Measurements from ENCODE around the gene SLC16A4.
"Not testable (repeated sequence)": the region's sequence is repeated elsewhere in the genome, so short reads cannot be mapped to it uniquely, and the experiment has no call there.

Gene SLC16A4

DNA sequence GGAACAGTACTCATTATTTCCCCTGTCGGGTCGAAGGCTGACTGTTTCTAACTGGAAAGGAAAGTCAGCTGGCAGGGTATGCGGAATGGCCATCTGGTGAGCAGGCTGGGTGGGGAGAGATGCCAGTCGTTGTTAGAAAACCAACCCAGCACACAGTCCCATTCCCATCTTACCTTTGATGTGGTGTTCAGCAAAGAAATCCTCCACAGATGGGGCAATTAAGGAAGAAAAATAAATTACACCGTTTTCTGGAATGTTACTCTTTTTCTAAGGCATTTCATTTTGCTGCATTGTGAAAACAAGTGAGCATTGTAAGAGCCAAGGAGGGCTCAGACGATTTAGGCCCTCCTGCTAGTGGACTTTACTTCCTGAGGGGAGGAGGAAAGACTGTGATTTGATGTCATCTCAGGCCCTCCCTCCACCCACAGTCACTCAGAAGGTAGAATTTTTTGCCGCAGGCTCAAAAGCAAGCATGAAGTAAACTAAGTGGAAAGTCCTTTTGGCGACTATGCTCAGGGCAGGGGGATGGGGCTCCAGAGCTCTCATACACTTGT is at the start of gene SLC16A4:
SLC16A4 (minus strand) TSS at position 335 of the 554 bp plus-strand sequence. CDS start 1,703 bp downstream, outside the sequence.
- Mint-ChIP-seq H3K4me1 (peaks cover 26% of the 10 kb centered on the region), H3K36me3 (ENCODE audit: low read depth) (peaks cover 16% of the 10 kb centered on the region), H3K27me3 (ENCODE audit: low read depth) (no peaks in the 10 kb centered on the region), H3K27ac (peak within 1 kb of the TSS; percentile 87 to 93 (median 91)), H3K4me3 (peak within 1 kb of the TSS; percentile 79 to 82 (median 81)), H3K9me3 (no peaks in the 10 kb centered on the region)
- TF ChIP-seq, protein P1, sequence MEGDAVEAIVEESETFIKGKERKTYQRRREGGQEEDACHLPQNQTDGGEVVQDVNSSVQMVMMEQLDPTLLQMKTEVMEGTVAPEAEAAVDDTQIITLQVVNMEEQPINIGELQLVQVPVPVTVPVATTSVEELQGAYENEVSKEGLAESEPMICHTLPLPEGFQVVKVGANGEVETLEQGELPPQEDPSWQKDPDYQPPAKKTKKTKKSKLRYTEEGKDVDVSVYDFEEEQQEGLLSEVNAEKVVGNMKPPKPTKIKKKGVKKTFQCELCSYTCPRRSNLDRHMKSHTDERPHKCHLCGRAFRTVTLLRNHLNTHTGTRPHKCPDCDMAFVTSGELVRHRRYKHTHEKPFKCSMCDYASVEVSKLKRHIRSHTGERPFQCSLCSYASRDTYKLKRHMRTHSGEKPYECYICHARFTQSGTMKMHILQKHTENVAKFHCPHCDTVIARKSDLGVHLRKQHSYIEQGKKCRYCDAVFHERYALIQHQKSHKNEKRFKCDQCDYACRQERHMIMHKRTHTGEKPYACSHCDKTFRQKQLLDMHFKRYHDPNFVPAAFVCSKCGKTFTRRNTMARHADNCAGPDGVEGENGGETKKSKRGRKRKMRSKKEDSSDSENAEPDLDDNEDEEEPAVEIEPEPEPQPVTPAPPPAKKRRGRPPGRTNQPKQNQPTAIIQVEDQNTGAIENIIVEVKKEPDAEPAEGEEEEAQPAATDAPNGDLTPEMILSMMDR (IDR thresholded peaks at IDR 0.05; ENCODE audit: unreplicated experiment in 3 of 3), result no peak

DNA sequence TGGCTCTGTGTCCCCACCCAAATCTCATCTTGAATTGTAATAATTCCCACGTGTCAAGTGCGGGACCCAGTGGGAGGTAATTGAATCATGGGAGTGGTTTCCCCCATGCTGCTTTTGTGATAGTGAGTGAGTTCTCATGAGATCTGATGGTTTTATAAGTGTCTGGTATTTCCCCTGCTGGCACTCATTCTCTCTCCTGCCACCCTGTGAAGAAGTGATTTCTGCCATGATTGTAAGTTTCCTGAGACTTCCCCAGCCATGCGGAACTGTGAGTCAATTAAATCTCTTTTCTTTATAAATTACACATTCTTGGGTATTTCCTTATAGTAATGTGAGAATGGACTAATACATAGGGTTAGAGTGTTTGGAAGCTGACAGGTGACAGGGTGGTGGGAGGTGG is 49.0 kb upstream of the SLC16A4 start:
- not testable (repeated sequence) for H3K4me3 Mint-ChIP-seq
- peaks cover 22% of the 10 kb centered on the region for H3K27me3 Mint-ChIP-seq (ENCODE audit: low read depth)

DNA sequence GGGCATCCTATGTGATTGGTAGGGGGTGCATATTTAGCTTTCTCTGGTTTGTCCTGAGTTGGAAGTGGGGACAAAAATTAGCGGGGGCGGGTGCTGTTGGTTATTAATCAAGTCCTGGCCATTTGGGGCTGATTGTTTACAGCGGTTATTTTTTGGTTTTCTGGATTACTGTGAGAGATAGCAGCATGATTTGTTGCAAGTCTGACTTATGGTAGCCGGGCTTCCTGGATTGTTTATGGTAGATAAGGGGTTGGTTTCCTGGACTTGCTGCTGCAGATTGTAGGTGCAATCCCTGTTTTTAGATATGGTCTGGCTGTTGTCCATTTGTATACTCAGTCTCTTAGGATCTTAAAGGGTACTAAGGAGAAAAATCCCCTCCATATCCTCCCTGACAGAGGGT is 48.1 kb upstream of the SLC16A4 start:
- H3K27me3 Mint-ChIP-seq (ENCODE audit: low read depth), result peaks cover 16% of the 10 kb centered on the region
- H3K27ac Mint-ChIP-seq, result peak overlapping the region in 1 of 3 experiments; percentile 4
- H3K4me1 Mint-ChIP-seq, result peaks cover 34% of the 10 kb centered on the region
- H3K36me3 Mint-ChIP-seq (ENCODE audit: low read depth), result no peaks in the 10 kb centered on the region
- TF ChIP-seq, protein P1 (IDR thresholded peaks at IDR 0.05; ENCODE audit: unreplicated experiment in 3 of 3), result no peak
- H3K4me3 Mint-ChIP-seq, result no peak overlapping the region
- H3K9me3 Mint-ChIP-seq, result no peaks in the 10 kb centered on the region

More for the DNA sequence above, 49.0 kb upstream of the SLC16A4 start:
- not testable (repeated sequence) for H3K27ac Mint-ChIP-seq; H3K9me3 Mint-ChIP-seq; H3K36me3 Mint-ChIP-seq (ENCODE audit: low read depth)
- peaks cover 34% of the 10 kb centered on the region for H3K4me1 Mint-ChIP-seq

DNA sequence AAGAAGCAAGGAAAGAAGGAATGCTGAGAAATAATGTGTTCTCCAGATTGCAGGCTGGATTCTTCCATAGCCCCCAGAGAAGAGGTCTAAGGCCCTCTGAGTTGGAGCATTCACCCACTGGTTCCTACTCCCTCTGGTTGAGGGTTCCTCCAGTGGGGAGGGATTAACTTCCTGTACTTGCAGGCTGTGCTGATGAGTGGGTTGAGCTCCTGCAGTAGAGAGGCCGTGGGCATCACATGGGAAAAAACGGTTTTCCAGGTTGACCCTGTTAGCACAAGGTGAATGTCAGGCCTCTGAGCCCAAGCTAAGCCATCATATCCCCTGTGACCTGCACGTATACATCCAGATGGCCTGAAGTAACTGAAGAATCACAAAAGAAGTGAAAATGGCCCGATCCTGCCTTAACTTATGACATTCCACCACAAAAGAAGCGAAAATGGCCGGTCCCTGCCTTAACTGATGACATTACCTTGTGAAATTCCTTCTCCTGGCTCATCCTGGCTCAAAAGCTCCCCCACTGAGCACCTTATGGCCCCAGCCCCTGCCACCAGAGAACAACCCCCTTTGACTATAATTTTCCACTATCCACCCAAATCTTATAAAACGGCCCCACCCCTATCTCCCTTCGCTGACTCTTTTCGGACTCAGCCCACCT is 46.9 kb upstream of the SLC16A4 start:
- not testable (repeated sequence) for H3K4me3 Mint-ChIP-seq; H3K36me3 Mint-ChIP-seq (ENCODE audit: low read depth); H3K27ac Mint-ChIP-seq; H3K9me3 Mint-ChIP-seq; H3K27me3 Mint-ChIP-seq (ENCODE audit: low read depth)
- peaks cover 34% of the 10 kb centered on the region for H3K4me1 Mint-ChIP-seq

DNA sequence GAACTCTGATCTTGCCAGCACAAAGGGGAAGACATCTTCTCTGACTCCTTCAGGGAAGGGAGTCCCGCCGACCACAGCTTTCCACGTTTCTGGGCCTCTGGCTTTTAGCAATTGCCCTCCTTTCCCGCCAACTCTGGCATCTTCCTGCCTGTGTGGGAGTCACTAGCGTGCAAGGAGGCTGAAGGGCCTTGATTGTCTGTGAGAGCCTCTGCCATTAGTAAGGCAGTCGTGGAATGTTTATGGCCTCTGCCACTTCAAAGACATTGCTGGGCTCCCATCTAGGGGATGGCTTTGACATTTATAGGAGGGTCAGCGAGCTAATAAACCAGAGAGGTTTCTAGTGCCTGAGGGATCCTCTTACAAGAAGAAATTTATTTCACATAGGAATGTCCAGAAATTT is 45.8 kb upstream of the SLC16A4 start:
- Mint-ChIP-seq H3K36me3 (ENCODE audit: low read depth) (no peaks in the 10 kb centered on the region), H3K27ac (peak overlapping the region; percentile 63 to 87 (median 76))

DNA sequence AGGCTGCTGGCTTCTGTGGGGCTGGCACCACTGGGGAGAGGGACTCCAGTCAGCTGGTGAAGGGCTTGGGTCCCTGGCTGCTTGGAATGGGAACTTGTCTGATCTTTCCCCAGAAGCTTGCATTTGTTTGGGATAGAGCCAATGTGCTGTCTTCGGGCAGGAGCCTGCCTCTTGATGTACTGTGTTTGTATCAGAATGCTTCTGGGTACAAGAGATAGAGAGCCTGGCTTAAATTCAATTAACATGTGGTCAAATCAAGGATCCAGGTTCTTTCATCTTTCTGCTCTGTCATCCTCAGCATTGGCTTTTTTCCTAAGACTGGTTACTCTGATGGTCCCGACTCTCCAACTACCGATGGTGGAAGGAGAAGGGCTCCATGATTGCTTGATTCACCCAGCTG is 44.1 kb upstream of the SLC16A4 start:
- Mint-ChIP-seq H3K36me3 (ENCODE audit: low read depth) (no peaks in the 10 kb centered on the region), H3K4me1 (peaks cover 34% of the 10 kb centered on the region), H3K27me3 (ENCODE audit: low read depth) (peaks cover 14% of the 10 kb centered on the region), H3K27ac (no peak overlapping the region), H3K4me3 (no peak overlapping the region), H3K9me3 (no peaks in the 10 kb centered on the region)
- TF ChIP-seq, protein P1 (IDR thresholded peaks at IDR 0.05; ENCODE audit: unreplicated experiment in 3 of 3), result no peak

More for the DNA sequence above, 45.8 kb upstream of the SLC16A4 start:
- TF ChIP-seq, protein P1 (IDR thresholded peaks at IDR 0.05; ENCODE audit: unreplicated experiment in 3 of 3), result no peak
- Mint-ChIP-seq H3K4me3 (no peak overlapping the region), H3K27me3 (ENCODE audit: low read depth) (peaks cover 8% of the 10 kb centered on the region), H3K9me3 (no peaks in the 10 kb centered on the region), H3K4me1 (peaks cover 34% of the 10 kb centered on the region)

DNA sequence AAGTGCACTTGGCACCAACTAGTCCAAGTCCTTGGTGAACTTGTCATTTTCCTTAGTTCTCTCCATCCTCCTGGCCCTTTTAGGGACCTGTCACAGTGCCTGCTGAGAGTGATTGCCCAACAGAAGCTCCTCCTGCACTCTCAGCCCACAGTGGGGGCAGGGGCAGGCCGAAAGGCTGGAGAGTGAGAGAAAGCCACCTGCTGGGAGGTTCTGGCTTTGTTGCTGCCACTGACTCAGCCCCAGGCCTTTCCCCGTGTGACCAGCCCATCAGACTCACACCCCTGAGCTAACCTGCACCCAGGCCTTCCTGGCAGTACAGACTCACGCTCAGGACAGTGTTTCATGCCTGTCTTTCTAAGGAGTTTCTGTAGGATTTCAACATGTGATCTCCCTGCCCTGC is 43.0 kb upstream of the SLC16A4 start:
- no peak overlapping the region for H3K4me3 Mint-ChIP-seq
- H3K27ac Mint-ChIP-seq, result no peak overlapping the region
- peaks cover 15% of the 10 kb centered on the region for H3K27me3 Mint-ChIP-seq (ENCODE audit: low read depth)
- H3K9me3 Mint-ChIP-seq, result no peaks in the 10 kb centered on the region
- peaks cover 23% of the 10 kb centered on the region for H3K4me1 Mint-ChIP-seq
- TF ChIP-seq, protein P1 (IDR thresholded peaks at IDR 0.05; ENCODE audit: unreplicated experiment in 3 of 3), result no peak
- H3K36me3 Mint-ChIP-seq (ENCODE audit: low read depth), result no peaks in the 10 kb centered on the region

All from nephron (organoid).